Mesodermal cell (in vitro differentiated cells): ENCODE measurements around the gene POLR2H.

Source experiments
- H3K27ac ChIP-seq: 2 replicates; pipeline ENCODE4 v1.7.0; 2013; ENCODE audit warnings: mild to moderate bottlenecking, low read depth, low read length, moderate library complexity; ENCODE audit not compliant: severe bottlenecking
- H3K36me3 ChIP-seq: 2 replicates; pipeline ENCODE4 v1.7.1; 2013; ENCODE audit warnings: mild to moderate bottlenecking, low read length, moderate library complexity; ENCODE audit not compliant: control insufficient read depth, insufficient read depth
- H3K4me1 ChIP-seq: one replicate; pipeline ENCODE4 v1.7.1; 2013; ENCODE audit warnings: mild to moderate bottlenecking, low read length; ENCODE audit not compliant: insufficient read depth, control insufficient read depth, poor library complexity, severe bottlenecking
- H3K4me3 ChIP-seq: 2 replicates; pipeline ENCODE4 v1.7.0; 2013; ENCODE audit warnings: low read length, control low read depth, mild to moderate bottlenecking; ENCODE audit not compliant: insufficient read depth, poor library complexity, severe bottlenecking; ENCODE audit errors: extremely low read depth
- H3K9me3 ChIP-seq: 2 replicates; pipeline ENCODE4 v1.7.1; 2013; ENCODE audit warnings: mild to moderate bottlenecking, low read length, moderate library complexity; ENCODE audit not compliant: control insufficient read depth
- WGBS, 2 experiments: methylation state at CpG; one replicate each; pipeline ENCODE4 v1.1.5; 2013; ENCODE audit warnings: missing lambda C conversion rate in 2 of 2; ENCODE audit not compliant: insufficient coverage in 2 of 2; 5-methylcytosine and 5-hydroxymethylcytosine counted together

The POLR2H gene

GRCh38 chr3:184360070-184360928 lies 1.2 kb upstream of the POLR2H start:
- no peak overlapping the region for H3K27ac ChIP-seq
- peaks cover 14% of the 10 kb centered on the region for H3K4me1 ChIP-seq
- peak overlapping the region; percentile 84 for H3K4me3 ChIP-seq
- peaks cover 38% of the 10 kb centered on the region for H3K36me3 ChIP-seq
- WGBS, 2 experiments = 29 to 46% methylated on average over 7 to 10 of the region's 12 CpGs
- H3K9me3 ChIP-seq = no peaks in the 10 kb centered on the region

- Histone ChIP-seq H3K4me3 (peak overlapping the region; percentile 84), H3K36me3 (peaks cover 44% of the 10 kb centered on the region), H3K27ac (peak overlapping the region; percentile 23), H3K4me1 (peaks cover 8% of the 10 kb centered on the region), H3K9me3 (no peaks in the 10 kb centered on the region)
- 6 to 12% methylated on average over 19 to 20 of the region's 24 CpGs for WGBS, 2 experiments
Measured at GRCh38 chr3:184360929-184361531, 480 bp upstream of the POLR2H start.

- Histone ChIP-seq H3K9me3 (no peaks in the 10 kb centered on the region), H3K36me3 (peaks cover 47% of the 10 kb centered on the region)
- WGBS, 2 experiments = 0% methylated on average over 28 to 30 of the region's 38 CpGs
Measured at GRCh38 chr3:184361932-184362667, 590 bp downstream of the POLR2H start.

DNA sequence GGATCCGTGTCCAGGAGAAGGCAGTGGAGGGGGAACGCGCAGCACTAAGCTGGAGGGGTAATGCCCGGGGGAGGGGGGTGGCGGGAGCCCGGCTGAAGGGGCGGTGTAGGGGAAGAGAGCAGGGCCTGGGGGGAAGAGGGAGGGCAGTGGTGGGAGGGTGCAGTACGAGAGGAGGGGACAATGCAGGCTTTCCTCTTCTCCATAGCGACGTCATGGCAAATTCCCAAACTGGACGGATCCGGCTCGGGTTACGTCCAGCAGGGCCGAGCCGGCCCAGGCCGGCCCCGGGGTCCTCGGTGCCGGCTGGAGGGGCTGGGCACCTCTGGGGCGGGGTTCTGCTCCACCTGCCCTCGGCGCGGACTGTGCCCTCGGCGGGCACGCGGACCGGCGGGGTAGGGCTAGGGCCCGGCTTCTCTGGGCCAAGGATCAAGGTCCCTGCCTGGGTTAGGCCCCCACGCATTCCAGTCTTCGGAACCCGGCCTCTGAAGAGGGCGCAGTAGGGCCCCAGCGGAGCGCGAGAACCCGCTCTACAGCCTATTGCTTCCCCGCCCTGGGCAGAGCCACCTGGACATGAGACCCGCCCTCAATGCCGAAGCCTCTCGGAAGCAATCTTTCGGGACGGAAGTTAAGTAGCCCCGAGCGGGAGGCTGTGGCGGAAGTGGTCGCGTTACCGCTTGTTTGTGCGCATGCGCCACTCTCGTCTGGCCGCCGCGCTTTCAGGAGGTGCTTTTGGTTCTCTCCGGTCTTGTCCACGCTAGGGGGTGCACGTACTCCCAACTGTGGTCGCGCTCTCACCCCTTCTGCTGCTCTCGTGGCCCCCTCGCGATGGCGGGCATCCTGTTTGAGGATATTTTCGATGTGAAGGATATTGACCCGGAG lies 1.4 kb downstream of the POLR2H start:
- peak overlapping the region; percentile 100 for H3K27ac ChIP-seq
- WGBS, 2 experiments = 0% methylated on average over 64 to 66 of the region's 68 CpGs
- peaks cover 48% of the 10 kb centered on the region for H3K36me3 ChIP-seq
- H3K4me3 ChIP-seq = peak overlapping the region; percentile 84
- no peaks in the 10 kb centered on the region for H3K9me3 ChIP-seq
- H3K4me1 ChIP-seq = peaks cover 7% of the 10 kb centered on the region

More at GRCh38 chr3:184361932-184362667, 590 bp downstream of the POLR2H start:
- Histone ChIP-seq H3K4me3 (peak overlapping the region; percentile 84), H3K27ac (peak overlapping the region; percentile 100), H3K4me1 (peaks cover 7% of the 10 kb centered on the region)

- Histone ChIP-seq H3K4me1 (peaks cover 3% of the 10 kb centered on the region), H3K36me3 (peaks cover 56% of the 10 kb centered on the region), H3K27ac (no peak overlapping the region), H3K4me3 (no peak overlapping the region), H3K9me3 (no peaks in the 10 kb centered on the region)
- 100% methylated on average over 1 to 2 of the region's 5 CpGs for WGBS, 2 experiments
Measured at GRCh38 chr3:184366619-184367289, 5.2 kb downstream of the POLR2H start.

DNA sequence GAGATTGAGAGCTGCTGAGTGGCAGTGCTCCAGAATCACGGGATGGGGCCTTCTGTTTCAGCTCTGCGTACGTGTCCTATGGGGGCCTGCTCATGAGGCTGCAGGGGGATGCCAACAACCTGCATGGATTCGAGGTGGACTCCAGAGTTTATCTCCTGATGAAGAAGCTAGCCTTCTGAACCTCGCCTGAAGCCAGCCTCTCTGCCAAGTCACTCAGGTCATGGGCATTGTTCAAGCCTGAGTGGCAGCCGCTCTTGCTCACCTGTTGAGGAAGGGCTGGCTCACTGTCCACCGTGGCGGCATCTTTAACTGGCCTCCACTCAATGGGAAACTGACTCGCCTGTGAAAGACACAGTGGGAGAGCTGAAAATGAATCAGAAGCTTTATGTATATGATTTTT lies 6.6 kb downstream of the POLR2H start:
- H3K36me3 ChIP-seq = peaks cover 56% of the 10 kb centered on the region
- no peak overlapping the region for H3K27ac ChIP-seq
- WGBS, 2 experiments = 92 to 93% methylated on average over 7 to 8 of the region's 9 CpGs
- H3K9me3 ChIP-seq = no peaks in the 10 kb centered on the region
- H3K4me1 ChIP-seq = peaks cover 7% of the 10 kb centered on the region
- no peak overlapping the region for H3K4me3 ChIP-seq

GRCh38 chr3:184368586-184369183 lies 7.2 kb downstream of the POLR2H start:
- Histone ChIP-seq H3K27ac (no peak overlapping the region), H3K4me3 (no peak overlapping the region), H3K36me3 (peaks cover 56% of the 10 kb centered on the region), H3K9me3 (no peaks in the 10 kb centered on the region), H3K4me1 (peaks cover 7% of the 10 kb centered on the region)
- 88 to 100% methylated on average over 3 of the region's 3 CpGs for WGBS, 2 experiments

GRCh38 chr3:184371570-184372018 lies 10.1 kb downstream of the POLR2H start:
- Histone ChIP-seq H3K9me3 (no peaks in the 10 kb centered on the region), H3K4me3 (no peak overlapping the region), H3K36me3 (peaks cover 31% of the 10 kb centered on the region), H3K27ac (no peak overlapping the region), H3K4me1 (peaks cover 11% of the 10 kb centered on the region)
- 0 to 17% methylated on average over 2 of the region's 5 CpGs for WGBS, 2 experiments

- peaks cover 24% of the 10 kb centered on the region for H3K36me3 ChIP-seq
- no peaks in the 10 kb centered on the region for H3K9me3 ChIP-seq
- H3K27ac ChIP-seq = no peak overlapping the region
- 87% methylated on average over 8 of the region's 8 CpGs for WGBS, 2 experiments
- H3K4me1 ChIP-seq = peaks cover 11% of the 10 kb centered on the region
- H3K4me3 ChIP-seq = no peak overlapping the region
Measured at GRCh38 chr3:184372296-184372821, 10.8 kb downstream of the POLR2H start.
